ENCODE data around the gene TBC1D8. TPM values are rescaled to one million over a fixed set of nuclear protein-coding genes. Genes with fewer than 3 reads are reported as not detected.
A peak's percentile ranks its signal among the peaks of the same experiment; 100 is the strongest.

Gene TBC1D8
- total RNA-seq, 1 donor from 2014 or later, result 17.3 TPM

DNA sequence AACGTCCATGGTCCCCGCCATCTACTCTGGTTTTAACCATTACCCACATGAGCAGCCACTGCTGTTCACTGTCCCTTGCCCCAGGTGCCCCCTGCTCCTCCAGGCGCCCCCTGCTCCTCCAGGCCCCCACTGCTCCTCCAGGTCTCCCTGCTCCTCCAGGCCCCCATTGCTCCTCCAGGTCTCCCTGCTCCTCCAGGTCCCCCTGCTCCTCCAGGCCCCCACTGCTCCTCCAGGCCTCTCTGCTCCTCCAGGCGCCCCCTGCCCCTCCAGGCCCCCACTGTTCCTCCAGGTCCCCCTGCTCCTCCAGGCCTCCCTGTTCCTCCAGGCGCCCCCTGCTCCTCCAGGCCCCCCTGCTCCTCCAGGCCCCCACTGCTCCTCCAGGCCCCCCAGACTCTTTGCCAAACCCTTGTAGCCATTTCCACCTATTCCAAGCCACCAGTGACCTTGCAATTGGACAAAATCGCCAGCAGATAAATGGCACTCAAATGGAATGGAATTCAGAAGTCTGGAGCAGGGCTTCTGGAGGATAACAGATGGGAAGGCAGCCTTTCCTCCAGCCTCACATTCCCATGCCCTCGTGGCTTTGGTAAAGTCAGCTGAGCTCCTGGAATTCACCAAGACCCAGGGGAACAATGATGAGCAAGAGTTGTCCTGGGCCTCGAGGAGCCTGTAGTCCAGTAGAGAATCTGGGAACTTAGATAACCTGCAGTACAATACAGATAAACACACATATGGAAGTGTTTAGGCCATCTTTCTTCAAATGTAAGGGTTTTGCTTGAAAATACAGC is 162.4 kb downstream of the TBC1D8 start:
- H3K27me3 ChIP-seq (ENCODE audit: control insufficient read depth, insufficient read depth, low read length), result no peaks in the 10 kb centered on the region
- TF ChIP-seq, protein P1, sequence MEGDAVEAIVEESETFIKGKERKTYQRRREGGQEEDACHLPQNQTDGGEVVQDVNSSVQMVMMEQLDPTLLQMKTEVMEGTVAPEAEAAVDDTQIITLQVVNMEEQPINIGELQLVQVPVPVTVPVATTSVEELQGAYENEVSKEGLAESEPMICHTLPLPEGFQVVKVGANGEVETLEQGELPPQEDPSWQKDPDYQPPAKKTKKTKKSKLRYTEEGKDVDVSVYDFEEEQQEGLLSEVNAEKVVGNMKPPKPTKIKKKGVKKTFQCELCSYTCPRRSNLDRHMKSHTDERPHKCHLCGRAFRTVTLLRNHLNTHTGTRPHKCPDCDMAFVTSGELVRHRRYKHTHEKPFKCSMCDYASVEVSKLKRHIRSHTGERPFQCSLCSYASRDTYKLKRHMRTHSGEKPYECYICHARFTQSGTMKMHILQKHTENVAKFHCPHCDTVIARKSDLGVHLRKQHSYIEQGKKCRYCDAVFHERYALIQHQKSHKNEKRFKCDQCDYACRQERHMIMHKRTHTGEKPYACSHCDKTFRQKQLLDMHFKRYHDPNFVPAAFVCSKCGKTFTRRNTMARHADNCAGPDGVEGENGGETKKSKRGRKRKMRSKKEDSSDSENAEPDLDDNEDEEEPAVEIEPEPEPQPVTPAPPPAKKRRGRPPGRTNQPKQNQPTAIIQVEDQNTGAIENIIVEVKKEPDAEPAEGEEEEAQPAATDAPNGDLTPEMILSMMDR (IDR thresholded peaks at IDR 0.05; ENCODE audit: insufficient read depth, low read length, poor library complexity, severe bottlenecking), result no peak
- no peak overlapping the region for H3K4me3 ChIP-seq (ENCODE audit: low read depth, low read length)
- peaks cover 1% of the 10 kb centered on the region for H3K36me3 ChIP-seq (ENCODE audit: control insufficient read depth, insufficient read depth, low read length)
- DNase-seq (ENCODE audit: low read depth), result no peak

DNA sequence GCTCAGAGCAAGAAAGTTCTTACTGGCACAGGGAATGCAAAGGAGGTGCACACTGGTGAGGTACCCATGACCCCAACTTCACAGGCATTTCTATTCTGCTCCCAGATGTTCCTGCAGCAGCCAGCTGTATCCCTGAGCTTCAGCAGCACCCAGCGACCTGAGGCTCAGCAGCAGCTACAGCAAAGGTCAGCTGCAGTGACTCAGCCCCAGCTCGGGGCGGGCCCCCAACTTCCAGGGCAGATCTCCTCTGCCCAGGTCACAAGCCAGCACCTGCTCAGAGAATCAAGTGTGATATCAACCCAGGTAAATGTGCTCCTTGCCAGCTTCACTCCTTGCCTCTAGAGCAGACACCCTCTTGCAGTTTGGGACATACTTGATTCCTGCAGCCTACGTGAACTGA is 163.2 kb downstream of the TBC1D8 start:
- peaks cover 1% of the 10 kb centered on the region for H3K36me3 ChIP-seq (ENCODE audit: control insufficient read depth, insufficient read depth, low read length)
- H3K27me3 ChIP-seq (ENCODE audit: control insufficient read depth, insufficient read depth, low read length), result no peaks in the 10 kb centered on the region
- no peak for DNase-seq (ENCODE audit: low read depth)
- H3K4me3 ChIP-seq (ENCODE audit: low read depth, low read length), result no peak overlapping the region
- TF ChIP-seq, protein P1 (IDR thresholded peaks at IDR 0.05; ENCODE audit: insufficient read depth, low read length, poor library complexity, severe bottlenecking), result no peak

DNA sequence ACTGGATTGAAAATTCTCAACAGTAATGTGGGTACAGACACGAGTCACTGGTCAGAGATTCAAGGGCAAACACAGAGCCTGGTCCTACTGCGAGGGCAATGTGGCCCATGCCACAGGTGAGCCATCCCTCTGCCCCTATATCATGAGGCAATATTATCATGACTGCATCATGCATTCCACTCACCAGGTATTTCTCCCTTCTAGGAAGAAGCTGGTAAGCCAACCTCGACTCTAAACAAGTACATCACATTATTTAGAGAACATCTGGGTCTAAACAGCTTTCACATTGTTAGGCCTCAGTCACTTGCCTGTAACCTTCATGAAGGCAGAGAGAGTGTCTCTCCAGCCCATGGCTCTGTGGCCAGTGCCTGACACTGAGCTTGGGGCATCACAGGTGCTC is 163.6 kb downstream of the TBC1D8 start:
- no peaks in the 10 kb centered on the region for H3K27me3 ChIP-seq (ENCODE audit: control insufficient read depth, insufficient read depth, low read length)
- H3K4me3 ChIP-seq (ENCODE audit: low read depth, low read length), result no peak overlapping the region
- DNase-seq (ENCODE audit: low read depth), result no peak
- H3K36me3 ChIP-seq (ENCODE audit: control insufficient read depth, insufficient read depth, low read length), result peaks cover 1% of the 10 kb centered on the region
- TF ChIP-seq, protein P1 (IDR thresholded peaks at IDR 0.05; ENCODE audit: insufficient read depth, low read length, poor library complexity, severe bottlenecking), result no peak

DNA sequence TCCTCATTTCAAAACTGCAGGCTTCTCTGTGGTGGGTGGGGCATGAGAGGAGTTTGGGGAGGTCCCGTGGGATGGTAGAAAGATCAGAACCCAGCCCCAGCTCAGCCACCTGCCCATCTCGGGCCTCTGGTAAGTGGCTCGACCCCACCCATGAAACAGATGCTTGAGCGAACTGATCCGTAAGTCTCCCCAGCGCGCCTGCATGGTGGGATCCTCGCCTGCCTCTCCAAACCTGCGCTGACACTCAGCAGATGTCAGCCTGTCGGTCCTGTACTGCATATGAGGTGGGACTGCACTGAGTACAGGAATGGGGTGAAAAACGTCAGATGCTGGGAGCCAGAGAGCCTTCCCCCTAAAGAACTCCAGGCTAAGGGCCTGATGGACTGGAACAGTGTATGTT is 165.0 kb downstream of the TBC1D8 start:
- Histone ChIP-seq H3K27me3 (ENCODE audit: control insufficient read depth, insufficient read depth, low read length) (no peaks in the 10 kb centered on the region), H3K4me3 (ENCODE audit: low read depth, low read length) (no peak overlapping the region), H3K36me3 (ENCODE audit: control insufficient read depth, insufficient read depth, low read length) (peaks cover 1% of the 10 kb centered on the region)
- TF ChIP-seq, protein P1 (IDR thresholded peaks at IDR 0.05; ENCODE audit: insufficient read depth, low read length, poor library complexity, severe bottlenecking), result no peak
- DNase-seq (ENCODE audit: low read depth), result no peak

DNA sequence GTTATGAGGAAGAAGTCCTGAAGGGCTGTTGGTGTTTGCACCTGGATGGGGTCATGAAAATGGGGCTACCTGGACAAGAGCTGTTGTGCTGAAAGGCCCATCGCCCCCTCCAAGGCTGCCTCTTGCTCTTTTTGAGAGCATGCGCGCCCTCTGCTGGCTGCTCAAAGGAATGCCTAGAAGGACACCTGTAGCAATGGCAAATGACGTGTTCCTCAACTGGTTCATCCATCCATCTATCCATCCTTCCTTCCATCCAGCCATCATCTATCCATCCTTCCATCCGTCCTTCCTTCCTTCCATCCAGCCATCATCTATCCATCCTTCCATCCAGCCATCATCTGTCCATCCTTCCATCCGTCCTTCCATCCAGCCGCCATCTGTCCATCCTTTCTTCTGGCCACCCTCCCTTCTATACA is 166.3 kb downstream of the TBC1D8 start:
- Histone ChIP-seq H3K27me3 (ENCODE audit: control insufficient read depth, insufficient read depth, low read length) (no peaks in the 10 kb centered on the region), H3K4me3 (ENCODE audit: low read depth, low read length) (no peak overlapping the region), H3K36me3 (ENCODE audit: control insufficient read depth, insufficient read depth, low read length) (peaks cover 1% of the 10 kb centered on the region)
- DNase-seq (ENCODE audit: low read depth), result peak; percentile 25
- TF ChIP-seq, protein P1 (IDR thresholded peaks at IDR 0.05; ENCODE audit: insufficient read depth, low read length, poor library complexity, severe bottlenecking), result peak; percentile 91

Data from kidney epithelial cell (primary cell).